Measurements from ENCODE around the gene NLRX1. TPM values are rescaled to one million over a fixed set of nuclear protein-coding genes. Genes with fewer than 3 reads are reported as not detected.
"Not testable (repeated sequence)": the region's sequence is repeated elsewhere in the genome, so short reads cannot be mapped to it uniquely, and the experiment has no call there.

Gene NLRX1
- total RNA-seq, 1 experiment from 2014 or later = 25.2 TPM

DNA sequence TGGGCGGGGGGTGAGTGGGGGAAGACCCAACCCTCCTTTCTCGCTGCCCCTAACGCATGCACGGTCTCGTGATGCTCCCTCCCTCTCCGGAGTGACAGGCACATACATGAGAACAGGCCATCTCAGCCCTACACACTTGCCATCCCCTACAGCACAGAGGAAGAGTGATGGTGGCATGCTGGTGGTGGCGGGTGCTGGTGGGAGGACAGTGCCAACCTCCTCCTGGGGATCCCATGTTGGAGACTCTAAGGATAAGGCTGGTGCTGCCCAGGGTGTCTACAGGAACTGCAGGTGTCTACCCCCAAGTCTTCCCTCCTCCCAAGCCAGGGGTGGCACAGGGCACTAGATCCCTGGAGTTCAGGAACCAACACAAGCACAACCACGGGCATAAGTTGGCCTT, 6.7 kb upstream of the NLRX1 start:
- H3K9me3 ChIP-seq (ENCODE audit: control insufficient read depth, insufficient read depth, low read depth, low read length) = no peaks in the 10 kb centered on the region
- ChIA-PET POLR2A (no interaction called here), CTCF (no interaction called here)
- no peak overlapping the region for H3K27ac ChIP-seq (ENCODE audit: low read length)
- DNase-seq (ENCODE audit: low read depth, low spot score) (no peak), ATAC-seq (no peak)
- no TSS peak for BruUV-seq (replicated peaks)
- H3K27me3 ChIP-seq (ENCODE audit: control insufficient read depth, insufficient read depth, low read length) = no peaks in the 10 kb centered on the region
- H3K36me3 ChIP-seq (ENCODE audit: control insufficient read depth, insufficient read depth, low read length) = no peaks in the 10 kb centered on the region
- no peak for TF ChIP-seq TCF7L2 (IDR thresholded peaks at IDR 0.05; ENCODE audit: low read depth, low read length)
- TF ChIP-seq CTCF (IDR thresholded peaks at IDR 0.05) = no peak
- TF ChIP-seq, protein P1, sequence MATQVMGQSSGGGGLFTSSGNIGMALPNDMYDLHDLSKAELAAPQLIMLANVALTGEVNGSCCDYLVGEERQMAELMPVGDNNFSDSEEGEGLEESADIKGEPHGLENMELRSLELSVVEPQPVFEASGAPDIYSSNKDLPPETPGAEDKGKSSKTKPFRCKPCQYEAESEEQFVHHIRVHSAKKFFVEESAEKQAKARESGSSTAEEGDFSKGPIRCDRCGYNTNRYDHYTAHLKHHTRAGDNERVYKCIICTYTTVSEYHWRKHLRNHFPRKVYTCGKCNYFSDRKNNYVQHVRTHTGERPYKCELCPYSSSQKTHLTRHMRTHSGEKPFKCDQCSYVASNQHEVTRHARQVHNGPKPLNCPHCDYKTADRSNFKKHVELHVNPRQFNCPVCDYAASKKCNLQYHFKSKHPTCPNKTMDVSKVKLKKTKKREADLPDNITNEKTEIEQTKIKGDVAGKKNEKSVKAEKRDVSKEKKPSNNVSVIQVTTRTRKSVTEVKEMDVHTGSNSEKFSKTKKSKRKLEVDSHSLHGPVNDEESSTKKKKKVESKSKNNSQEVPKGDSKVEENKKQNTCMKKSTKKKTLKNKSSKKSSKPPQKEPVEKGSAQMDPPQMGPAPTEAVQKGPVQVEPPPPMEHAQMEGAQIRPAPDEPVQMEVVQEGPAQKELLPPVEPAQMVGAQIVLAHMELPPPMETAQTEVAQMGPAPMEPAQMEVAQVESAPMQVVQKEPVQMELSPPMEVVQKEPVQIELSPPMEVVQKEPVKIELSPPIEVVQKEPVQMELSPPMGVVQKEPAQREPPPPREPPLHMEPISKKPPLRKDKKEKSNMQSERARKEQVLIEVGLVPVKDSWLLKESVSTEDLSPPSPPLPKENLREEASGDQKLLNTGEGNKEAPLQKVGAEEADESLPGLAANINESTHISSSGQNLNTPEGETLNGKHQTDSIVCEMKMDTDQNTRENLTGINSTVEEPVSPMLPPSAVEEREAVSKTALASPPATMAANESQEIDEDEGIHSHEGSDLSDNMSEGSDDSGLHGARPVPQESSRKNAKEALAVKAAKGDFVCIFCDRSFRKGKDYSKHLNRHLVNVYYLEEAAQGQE (IDR thresholded peaks at IDR 0.05; ENCODE audit: insufficient read depth in 1 of 2, low read depth in 2 of 2, low read length in 1 of 2) = no peak
- no peak for TF ChIP-seq POLR2AphosphoS5 (IDR thresholded peaks at IDR 0.05; ENCODE audit: low read depth, low read length)
- no peak for TF ChIP-seq SIN3A (IDR thresholded peaks at IDR 0.05; ENCODE audit: borderline replicate concordance, insufficient read depth, low read depth, low read length)
- intact Hi-C loops (cut with micrococcal nuclease; ENCODE audit: unreplicated experiment) (no loop called here), in situ Hi-C loops (cut with HindIII; ENCODE audit: low pct_unique_long_range_greater_than_20kb, low sequenced_read_pairs) (no loop called here)
- peaks cover 6% of the 10 kb centered on the region; the same call in 1 of the 2 replicates for H3K4me1 ChIP-seq (ENCODE audit: control insufficient read depth, insufficient read depth, low read length)
- H3K4me3 ChIP-seq (ENCODE audit: low read depth in 2 of 2, low read length in 2 of 2) = no peak overlapping the region

GRCh38 chr11:119166368-119167076, 2.0 kb upstream of the NLRX1 start:
- Histone ChIP-seq H3K27ac (ENCODE audit: low read length) (no peak overlapping the region), H3K27me3 (ENCODE audit: control insufficient read depth, insufficient read depth, low read length) (no peaks in the 10 kb centered on the region), H3K4me3 (ENCODE audit: low read depth in 2 of 2, low read length in 2 of 2) (no peak overlapping the region), H3K9me3 (ENCODE audit: control insufficient read depth, insufficient read depth, low read depth, low read length) (no peaks in the 10 kb centered on the region), H3K4me1 (ENCODE audit: control insufficient read depth, insufficient read depth, low read length) (peaks cover 14% of the 10 kb centered on the region), H3K36me3 (ENCODE audit: control insufficient read depth, insufficient read depth, low read length) (no peaks in the 10 kb centered on the region)
- intact Hi-C loops (cut with micrococcal nuclease; ENCODE audit: unreplicated experiment) (no loop called here), in situ Hi-C loops (cut with HindIII; ENCODE audit: low pct_unique_long_range_greater_than_20kb, low sequenced_read_pairs) (no loop called here)
- no TSS peak for BruUV-seq (replicated peaks)
- peak; percentile 30 for DNase-seq (ENCODE audit: low read depth, low spot score)
- TF ChIP-seq CTCF (IDR thresholded peaks at IDR 0.05) (no peak), TCF7L2 (IDR thresholded peaks at IDR 0.05; ENCODE audit: low read depth, low read length) (no peak), SIN3A (IDR thresholded peaks at IDR 0.05; ENCODE audit: borderline replicate concordance, insufficient read depth, low read depth, low read length) (no peak), POLR2AphosphoS5 (IDR thresholded peaks at IDR 0.05; ENCODE audit: low read depth, low read length) (no peak)
- TF ChIP-seq, protein P1 (IDR thresholded peaks at IDR 0.05; ENCODE audit: insufficient read depth in 1 of 2, low read depth in 2 of 2, low read length in 1 of 2) = no peak
- ChIA-PET CTCF (no interaction called here), POLR2A (interaction anchor here (0.7 kb wide), 1 partner anchor 20 kb away, joined by 3 read pairs; no protein-coding TSS in a partner anchor)
- no peak for ATAC-seq

DNA sequence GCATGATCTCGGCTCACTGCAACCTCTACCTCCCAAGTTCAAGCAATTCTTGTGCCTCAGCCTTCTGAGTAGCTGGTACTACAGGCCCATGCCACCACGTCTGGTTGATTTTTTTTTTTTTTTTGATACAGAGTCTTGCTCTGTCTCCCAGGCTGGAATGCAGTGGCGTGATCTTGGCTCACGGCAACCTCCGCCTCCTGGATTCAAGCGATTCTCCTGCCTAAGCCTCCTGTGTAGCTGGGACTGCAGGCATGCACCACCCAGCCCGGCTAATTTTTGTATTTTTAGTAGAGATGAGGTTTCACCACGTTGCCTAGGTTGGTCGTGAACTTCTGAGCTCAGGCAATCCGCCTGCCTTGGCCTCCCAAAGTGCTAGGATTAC, 1.5 kb upstream of the NLRX1 start:
- ChIA-PET POLR2A (interaction anchor here (0.7 kb wide), 1 partner anchor 20 kb away, joined by 3 read pairs; no protein-coding TSS in a partner anchor), CTCF (interaction anchor here (0.6 kb wide), 1 partner anchor 21 kb away, joined by 4 read pairs; no protein-coding TSS in a partner anchor)
- peaks cover 14% of the 10 kb centered on the region for H3K4me1 ChIP-seq (ENCODE audit: control insufficient read depth, insufficient read depth, low read length)
- H3K36me3 ChIP-seq (ENCODE audit: control insufficient read depth, insufficient read depth, low read length); BruUV-seq (replicated peaks); H3K9me3 ChIP-seq (ENCODE audit: control insufficient read depth, insufficient read depth, low read depth, low read length); intact Hi-C loops (cut with micrococcal nuclease; ENCODE audit: unreplicated experiment); in situ Hi-C loops (cut with HindIII; ENCODE audit: low pct_unique_long_range_greater_than_20kb, low sequenced_read_pairs); H3K4me3 ChIP-seq (ENCODE audit: low read depth in 2 of 2, low read length in 2 of 2); ATAC-seq; H3K27ac ChIP-seq (ENCODE audit: low read length); DNase-seq (ENCODE audit: low read depth, low spot score); H3K27me3 ChIP-seq (ENCODE audit: control insufficient read depth, insufficient read depth, low read length): not testable (repeated sequence)

Data from Panc1 (cell line).